GM19463 (cell line): ENCODE results near the gene TMEM97.
"Not testable (repeated sequence)": the region's sequence is repeated elsewhere in the genome, so short reads cannot be mapped to it uniquely, and the experiment has no call there.

Experiments
- ATAC-seq: cut with Tn5 transposase; IDR thresholded peaks from one replicate; pipeline ENCODE4 v1.9.1; 2021; ENCODE audit warnings: mild to moderate bottlenecking, moderate library complexity; ENCODE audit not compliant: unreplicated experiment

TMEM97 gene

DNA sequence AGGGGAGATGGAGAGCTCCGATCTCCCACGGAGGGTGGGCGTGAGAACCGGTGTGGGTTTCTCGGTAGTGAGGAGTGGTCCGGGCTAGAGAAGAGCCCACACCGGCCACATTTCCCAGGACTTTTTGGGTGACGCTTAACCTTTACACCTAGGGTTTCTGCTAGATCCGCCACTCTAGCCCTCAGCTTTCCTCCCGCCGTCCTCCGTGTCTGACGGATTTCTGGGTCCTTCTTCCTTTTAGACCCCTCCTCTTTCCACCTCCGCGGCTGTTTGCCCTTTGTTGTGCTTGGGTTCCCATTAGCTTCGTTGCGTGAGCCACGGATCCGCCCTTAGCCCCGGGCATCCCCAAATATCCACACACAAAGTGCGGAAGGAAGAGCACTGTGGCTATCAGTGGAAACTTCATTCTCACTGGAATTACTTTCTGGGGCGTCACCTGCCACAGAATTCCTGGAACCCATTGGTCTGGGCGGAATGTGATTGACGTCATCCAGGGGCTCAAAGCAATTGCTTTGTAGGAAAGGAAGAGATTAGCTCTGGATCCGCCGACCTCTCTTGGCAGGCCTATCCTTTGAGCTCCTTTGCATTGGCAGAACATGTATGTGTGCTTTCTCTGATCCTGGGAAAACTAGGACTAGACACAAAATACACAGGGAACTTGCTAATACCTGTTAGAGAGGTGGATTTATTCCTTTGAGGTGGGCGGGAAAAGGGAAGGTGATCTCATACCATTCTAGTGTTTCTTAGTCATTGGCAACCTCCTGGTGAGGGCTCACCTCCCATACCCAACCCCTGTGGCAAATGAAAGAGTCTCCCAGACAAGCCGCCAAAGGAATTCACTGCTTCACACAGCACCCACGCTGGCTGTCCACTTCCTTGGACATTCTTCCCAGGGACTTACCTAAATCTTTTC lies 17.2 kb downstream of the TMEM97 start:
- no peak for ATAC-seq

DNA sequence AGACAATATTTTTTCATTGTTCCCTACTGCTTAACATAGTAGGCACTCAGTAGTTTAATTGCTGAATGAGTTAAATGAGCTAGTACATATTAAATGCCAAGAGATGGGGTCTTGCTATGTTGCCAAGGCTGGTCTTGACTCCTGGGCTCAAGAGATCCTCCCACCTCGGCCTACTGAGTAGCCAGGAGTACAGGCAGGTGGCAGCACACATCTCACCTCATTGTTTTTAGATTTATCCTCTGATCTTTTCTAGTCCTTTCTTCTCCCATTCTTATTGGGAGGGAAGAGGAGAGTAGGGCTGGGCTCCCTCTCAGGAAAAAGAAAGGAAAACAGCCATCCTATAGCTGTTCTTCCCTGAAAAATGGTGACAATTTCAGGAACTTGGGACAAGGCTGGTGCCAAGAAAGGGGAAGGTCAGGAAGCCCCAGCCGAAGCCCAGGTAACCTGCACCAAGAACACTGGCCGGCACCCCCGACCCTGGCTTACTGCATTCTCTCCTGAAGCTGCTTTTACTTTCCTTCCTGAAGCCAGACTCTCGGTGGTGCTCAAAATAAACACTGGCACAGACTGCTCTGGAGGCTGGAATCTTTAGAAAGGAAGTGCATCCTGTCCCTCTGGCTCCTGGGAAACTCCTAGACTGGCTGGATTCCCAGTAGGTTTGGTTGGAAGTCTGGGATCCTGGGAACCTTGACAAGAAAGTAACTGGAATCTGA lies 19.2 kb downstream of the TMEM97 start:
- no peak for ATAC-seq

DNA sequence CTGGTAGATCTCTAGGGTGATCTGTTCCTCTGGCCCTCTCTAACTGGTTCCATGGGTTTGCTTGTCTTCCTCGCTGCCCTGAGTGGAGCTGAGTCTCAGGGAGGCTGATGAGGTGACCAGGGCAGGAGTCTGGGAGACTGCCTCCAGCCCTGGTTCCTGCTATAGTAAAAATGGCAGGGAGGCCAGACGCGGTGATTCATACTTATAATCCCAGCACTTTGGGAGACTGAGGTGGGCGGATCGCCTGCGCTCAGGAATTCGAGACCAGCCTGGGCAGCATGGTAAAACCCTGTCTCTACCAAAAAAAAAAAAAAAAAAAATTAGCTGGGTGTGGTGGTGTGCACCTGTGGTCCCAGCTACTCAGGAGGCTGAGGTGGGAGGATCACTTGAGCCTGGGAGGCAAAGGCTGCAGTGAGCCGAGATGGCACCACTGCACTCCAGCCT lies 19.8 kb downstream of the TMEM97 start:
- ATAC-seq = not testable (repeated sequence)

DNA sequence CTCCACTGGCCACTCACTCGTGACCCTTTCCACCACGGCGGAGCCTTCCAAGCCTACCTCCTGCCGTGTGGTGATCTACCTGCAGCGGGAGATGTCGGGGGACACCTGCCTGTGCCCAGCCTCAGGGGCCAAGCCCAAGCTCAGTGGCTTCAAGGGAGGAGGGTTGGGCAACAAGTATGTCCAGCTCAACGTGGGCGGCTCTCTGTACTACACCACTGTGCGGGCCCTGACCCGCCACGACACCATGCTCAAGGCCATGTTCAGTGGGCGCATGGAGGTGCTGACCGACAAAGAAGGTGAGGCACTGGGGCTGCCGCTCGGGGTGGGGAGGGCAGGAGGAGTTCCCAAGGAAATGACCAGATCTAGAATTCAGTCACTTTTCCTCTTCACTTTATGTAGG lies 20.4 kb downstream of the TMEM97 start:
- ATAC-seq = no peak

DNA sequence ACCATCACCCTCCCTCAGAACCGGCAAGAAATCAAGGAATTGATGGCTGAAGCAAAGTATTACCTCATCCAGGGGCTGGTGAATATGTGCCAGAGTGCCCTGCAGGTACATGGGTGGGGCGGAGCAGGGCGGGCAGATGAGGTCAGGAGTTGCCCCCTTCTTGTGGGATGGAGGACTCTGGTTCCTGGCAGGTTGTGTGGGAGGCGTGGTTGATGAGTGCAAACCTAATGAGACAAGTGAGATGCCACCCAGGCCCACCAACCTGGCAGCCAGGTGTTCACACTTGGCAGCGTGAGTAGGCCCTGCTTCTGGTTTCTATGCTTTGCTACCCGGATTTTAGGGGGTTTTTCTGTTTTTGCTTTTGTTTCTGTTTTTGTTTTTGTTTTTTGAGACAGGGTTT lies 21.4 kb downstream of the TMEM97 start:
- ATAC-seq = no peak

DNA sequence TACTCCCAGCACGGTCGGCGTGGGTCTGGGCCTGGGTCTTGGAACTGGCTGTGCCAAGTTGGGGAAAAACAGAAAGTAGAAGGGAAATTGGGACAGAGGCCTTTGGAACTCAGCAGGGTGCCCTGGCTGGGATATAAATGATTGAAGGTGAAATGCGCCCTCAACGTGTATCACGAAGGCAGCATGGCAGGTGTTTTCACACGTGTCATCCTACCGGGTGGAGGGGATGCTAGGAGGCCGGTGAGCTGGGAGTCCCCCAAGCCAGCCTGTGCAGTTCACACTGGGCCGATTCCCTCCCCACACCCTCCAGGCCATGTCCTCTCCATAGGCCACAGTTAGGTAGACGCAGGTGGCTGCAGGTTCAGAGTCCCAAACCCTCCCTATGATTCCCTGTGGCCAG lies 22.5 kb downstream of the TMEM97 start:
- ATAC-seq = no peak

DNA sequence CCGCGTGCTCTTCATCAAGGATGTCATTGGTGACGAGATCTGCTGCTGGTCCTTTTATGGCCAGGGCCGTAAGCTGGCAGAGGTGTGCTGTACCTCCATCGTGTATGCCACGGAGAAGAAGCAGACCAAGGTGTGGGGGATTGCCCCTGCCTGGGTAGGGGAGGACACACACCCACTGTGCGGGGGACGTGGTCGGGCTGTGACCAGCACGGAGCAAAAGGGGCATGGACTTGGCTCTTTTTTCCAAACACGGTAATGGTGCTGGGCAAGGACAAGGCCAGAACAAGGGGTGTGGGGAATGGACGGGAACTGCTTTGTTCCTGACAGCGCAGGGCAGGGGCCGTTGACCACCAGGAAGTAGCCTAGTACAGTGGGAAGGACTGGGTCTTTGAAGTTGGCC lies 23.3 kb downstream of the TMEM97 start:
- ATAC-seq = no peak

DNA sequence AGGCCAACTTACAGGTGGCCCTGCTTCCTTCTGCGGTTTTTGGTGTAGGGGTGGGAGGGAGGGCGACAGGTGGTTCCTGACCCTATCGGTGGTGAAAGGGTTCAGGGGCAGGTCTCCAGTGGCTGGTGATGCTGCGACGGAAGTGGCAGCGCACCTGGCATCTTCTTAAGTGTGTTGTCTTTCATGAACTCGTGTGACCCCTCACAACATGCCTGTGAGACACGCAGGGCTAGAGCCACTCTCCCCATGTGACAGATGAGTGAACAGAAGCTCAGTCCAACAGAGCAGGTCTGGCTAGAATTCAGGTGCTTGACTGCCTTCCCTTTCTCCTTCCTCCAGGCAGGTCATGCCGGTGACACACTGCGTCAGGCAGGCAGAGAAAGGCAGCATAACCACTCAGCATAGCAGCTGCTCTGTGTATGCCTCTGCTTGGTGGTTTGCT lies 24.5 kb downstream of the TMEM97 start:
- ATAC-seq = no peak

DNA sequence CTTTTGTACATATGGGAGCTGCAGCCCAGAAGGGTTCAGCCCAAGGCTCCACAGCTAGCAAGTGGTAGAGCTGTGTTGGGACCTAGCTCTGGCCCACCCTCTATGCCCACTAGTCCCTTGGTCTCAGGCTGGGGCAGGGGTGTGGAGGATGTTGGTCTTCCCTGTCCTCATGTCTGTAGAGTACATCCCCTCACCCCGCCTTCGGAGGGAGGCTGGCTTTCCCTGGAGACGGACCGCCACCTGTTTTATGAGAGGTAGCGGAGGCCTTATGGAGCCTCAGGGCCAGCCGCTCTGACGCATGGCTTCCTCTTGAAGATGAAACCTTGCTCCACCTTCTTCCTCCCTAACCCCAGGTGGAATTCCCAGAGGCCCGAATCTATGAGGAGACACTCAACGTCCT lies 25.0 kb downstream of the TMEM97 start:
- no peak for ATAC-seq

DNA sequence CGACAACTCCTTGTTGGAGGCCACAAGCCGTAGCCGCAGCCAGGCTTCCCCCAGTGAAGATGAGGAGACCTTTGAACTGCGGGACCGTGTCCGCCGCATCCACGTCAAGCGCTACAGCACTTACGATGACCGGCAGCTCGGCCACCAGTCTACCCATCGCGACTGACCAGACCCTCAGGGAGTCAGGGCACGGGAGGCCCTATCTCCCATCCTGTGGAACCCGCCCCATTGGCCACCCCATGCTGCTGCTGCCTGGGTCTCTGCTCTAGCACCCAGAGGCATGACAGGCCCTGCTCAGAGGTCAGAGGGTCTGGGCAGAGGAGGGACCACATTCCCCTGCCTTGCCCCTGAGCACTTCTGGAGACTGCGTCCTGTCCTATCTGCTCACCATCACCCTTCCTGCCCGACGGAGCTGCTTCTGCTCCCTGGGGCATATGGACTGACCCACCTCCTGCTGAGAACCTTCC lies 25.5 kb downstream of the TMEM97 start:
- no peak for ATAC-seq

DNA sequence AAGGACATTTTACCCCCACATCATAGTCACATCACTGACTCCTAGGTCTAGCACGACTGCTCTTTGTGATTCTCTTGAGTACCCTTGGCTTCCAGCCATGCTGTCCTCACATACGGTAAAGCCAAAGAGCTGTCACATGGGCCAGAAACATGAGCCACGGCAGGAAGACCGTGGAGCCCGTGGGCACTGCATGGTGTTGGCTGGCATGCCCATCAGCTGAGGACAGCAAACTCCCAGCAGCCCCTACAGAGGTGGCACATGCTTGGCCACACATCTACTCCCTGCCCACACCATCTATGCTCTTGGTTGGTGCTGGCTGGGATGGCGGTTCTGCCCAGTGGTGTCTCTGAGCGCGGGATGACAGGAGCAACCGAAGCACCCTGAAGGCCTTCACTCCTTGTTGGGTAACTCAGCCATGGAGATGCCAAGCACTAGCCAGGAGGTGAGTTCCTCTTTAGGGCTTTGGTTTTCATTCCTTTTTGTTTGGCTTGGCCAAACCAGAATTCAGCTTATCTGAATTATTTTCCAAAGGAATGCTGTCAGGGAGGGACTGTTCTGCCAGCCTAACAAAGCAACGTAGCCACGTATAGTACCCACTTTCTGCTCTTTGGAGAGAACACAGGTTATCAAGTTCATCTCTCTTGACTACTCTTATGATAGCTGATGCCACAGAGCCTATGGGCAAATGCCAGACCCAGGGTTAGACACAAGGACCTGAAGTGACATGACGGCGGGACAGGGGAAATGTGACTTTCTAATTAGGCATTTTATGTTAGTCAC lies 26.6 kb downstream of the TMEM97 start:
- ATAC-seq = no peak

DNA sequence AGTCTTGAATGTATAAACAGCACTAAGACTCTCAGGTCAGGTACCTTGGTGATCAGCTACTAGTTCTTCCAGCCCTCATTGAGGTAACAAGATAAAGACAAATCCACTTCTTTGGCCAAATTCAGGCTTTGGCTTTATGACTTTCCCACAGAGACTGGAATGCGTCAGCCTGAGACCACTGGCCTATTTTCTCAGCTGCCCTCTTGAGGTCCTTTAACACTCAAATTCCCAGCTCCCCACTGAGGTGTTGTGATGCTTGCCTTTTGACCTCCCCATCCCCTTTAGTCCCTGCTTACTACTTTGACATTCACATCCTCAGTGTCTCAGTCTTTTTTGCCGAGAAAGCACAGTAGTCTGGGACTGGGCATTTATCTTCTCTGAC lies 27.2 kb downstream of the TMEM97 start:
- ATAC-seq = no peak

DNA sequence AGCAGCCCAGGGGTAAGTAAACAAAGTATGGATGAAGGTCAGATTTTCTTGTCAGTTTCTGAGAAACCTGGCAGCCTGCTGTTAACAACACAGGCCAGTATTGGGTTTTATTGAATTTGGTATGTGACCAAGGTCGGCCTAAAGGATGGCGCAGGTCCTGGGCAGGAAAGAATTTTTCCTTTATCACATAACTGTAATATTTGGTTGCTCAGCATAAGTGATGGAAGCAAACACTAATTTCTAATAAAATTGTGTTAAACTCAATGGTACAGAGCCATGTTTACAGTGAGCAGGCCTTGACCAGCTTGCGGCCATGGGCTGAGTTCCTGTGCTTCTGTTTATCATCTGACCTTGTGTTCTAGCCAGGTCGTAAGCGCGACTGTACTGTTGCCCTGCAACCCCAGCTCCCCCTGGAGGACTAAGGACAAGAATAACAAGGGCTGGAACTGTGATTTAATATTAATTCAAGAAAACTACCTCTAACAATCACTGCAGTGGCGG lies 27.8 kb downstream of the TMEM97 start:
- no peak for ATAC-seq

DNA sequence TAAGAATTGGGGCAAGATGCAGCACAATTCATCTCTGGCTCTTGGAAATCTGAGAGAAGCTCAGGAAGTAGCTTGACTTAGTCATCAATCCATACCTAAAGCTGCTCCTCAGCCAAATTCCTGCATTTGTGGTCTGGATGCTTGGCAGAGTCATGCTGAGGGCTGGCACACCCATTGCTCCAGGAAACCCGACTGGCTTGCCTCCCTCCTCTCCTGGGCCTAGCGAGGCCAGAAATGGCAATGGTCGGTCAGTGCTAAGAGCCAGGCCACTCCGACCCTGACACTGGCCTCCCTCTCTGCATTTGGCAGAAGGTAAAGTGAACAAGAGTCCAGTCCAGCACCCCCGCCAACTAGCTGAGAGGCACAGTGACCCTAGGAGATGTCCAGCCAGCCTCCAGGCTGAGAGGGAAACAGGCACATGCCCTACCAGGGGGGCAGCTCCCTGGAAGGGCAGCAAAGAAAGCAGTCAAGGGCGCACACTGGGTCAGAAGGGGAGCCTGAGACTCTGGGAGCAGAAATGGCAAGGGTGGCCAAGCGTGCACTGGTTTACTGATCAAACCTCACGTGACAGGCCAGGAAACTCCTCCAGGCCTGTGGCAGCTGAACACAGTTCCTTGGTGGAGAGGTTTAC lies 28.4 kb downstream of the TMEM97 start:
- ATAC-seq = no peak

DNA sequence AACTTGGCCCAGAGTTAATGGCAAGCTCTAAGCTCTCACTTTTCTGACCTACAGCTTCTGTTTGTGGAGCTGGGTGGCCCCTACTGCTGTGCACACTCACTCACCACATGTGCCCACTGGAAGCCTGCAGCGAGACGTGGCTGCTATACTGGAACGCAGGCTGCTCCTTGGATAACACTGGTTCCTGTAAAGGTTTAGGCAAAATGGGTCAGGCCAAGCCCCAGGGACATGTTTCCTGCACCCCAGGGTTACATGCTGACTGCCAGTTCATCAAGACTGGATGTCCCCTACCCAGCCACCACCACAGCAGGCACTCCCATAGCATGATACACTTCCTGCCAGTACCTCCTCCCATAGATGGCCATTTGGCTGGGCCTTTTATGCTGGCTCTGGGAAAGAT lies 30.0 kb downstream of the TMEM97 start:
- no peak for ATAC-seq

DNA sequence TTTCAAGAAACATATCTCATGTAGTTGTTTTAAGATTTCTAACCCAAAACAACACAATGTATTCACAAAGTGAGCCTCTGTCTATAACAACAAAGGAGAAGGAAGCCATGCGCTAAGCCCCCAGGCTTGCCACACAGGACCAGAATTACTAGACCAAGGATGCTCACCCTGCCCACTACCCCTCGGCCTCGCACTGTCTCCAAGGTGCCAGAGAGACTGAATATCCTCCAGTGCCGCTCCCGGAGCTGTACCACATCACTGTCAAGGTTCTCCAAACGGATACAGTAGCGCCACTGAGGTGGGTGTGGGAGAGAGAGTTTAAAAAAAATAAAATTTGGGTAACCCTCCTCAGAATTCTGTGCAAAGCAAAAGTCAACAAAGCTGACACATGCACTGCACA lies 31.3 kb downstream of the TMEM97 start:
- ATAC-seq = no peak

DNA sequence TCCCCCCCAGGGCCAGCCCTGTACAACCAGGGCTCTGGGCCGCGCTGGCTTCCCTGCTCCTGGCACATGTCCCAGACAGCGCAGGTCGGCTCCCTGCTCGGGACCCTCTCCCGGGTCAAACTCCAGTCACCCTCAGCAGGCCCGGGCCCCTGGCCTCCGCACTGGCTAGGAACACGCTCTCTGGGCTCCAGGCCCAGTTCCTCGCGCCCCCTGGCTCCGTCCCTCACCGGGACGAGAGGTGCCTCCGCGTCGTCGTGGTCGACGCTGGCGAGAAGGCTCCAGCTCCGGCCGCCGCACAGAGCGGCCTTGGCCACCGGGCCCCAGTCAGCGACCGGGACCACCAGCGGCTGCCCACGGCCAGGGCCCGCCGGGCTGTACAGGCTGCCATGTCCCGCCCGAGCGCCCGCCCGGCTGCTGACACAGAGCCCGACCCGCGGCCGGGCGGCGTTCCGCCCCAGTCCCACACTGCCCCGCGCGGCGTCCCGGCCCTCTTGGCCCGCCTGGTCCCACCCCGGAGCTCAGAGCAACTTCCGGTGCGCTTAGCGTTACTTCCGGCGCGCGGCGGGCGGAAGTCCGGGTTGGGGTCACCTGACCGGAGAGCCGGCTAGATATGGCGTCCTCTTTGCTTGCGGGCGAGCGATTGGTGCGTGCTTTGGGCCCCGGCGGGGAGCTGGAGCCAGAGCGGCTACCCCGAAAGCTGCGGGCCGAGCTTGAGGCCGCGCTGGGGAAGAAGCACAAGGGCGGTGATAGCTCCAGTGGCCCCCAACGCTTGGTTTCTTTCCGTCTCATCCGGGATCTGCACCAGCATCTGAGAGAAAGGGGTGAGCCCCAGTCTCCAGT lies 38.3 kb downstream of the TMEM97 start, which contains the start of gene POLDIP2:
POLDIP2 (minus strand) TSS at position 467 of the 840 bp plus-strand sequence; CDS start at position 388, 79 bp downstream.
- ATAC-seq = peak; percentile 98

DNA sequence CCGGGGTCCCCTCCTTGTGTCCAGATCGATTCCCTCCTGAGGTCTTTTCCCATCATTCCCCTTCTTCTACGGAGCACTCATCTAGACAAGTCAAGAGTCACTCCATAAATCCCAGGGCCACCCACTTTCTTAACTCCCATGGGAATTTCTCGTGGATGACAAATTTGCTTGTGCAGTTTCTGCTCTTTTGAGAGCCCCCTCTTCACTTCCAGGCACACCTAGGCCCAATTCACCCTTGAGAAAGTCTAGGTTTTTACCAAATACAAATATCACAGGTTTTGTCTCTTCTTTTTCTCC lies 38.8 kb downstream of the TMEM97 start:
- ATAC-seq = no peak

DNA sequence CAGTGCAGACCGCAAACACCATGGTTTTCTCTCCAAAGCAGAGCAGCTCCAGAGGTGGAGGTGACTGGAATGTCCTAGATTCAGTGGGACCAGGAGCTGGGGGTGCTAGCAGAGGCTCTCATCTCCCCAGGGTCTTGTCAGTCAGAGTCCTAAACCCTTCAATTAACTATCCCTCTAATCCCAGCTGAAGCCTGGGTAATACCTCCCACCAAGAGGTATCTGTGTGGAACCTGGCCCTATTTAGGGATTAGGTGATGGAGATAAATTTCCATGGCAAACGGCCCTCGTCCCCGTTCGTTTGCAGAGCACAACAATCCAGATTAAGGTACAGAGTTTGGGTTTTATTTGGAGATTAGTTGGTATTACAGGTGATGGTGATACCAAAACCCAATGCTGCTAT lies 44.2 kb downstream of the TMEM97 start:
- ATAC-seq = no peak
